CD4-positive, alpha-beta T cell treated with Interleukin-10 for 1 hour (primary cell): ENCODE measurements around the gene MYO1E.
"Not testable (repeated sequence)": the region's sequence is repeated elsewhere in the genome, so short reads cannot be mapped to it uniquely, and the experiment has no call there.

Experiments
- DNase-seq: peaks from one replicate; pipeline ENCODE4 v3.0.0-alpha.2; 2020

Gene MYO1E

DNA sequence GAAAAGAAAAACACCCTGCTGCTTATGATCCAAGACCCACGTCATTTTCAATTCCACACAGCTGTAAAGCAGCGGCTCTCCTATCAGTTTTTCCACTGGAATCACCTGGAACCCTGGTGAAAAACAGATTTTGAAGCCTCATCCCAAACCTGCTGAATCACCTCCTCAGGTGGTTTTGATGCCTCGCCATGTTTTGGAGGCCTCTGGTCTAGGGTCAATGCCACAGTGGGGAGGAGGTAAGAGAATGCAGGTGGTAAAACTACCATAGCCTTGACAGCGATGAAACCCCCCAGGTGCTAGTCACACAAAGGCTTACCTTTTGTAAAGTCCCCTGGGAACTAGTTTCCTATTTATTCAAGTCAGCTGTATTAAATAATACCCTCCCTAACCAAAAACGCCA is 24.8 kb downstream of the MYO1E start:
- no peak for DNase-seq

DNA sequence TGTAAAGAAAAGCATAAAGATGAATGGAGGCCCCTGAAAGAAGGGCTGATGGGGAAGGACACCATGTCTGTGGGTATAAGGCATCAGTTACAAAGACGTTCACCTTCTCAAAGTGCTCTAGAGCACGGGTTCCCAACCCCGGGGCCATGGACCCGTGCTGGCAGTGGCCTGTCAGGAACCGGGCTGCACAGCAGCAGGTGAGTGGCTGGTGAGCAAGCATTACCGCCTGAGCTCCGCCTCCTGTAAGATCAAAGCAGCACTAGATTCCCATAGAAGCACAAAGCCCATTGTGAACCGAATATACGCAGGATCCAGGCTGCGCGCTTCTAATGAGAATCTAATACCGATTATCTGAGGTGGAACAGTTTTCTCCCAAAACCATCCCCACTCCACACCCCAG is 25.7 kb downstream of the MYO1E start:
- no peak for DNase-seq

DNA sequence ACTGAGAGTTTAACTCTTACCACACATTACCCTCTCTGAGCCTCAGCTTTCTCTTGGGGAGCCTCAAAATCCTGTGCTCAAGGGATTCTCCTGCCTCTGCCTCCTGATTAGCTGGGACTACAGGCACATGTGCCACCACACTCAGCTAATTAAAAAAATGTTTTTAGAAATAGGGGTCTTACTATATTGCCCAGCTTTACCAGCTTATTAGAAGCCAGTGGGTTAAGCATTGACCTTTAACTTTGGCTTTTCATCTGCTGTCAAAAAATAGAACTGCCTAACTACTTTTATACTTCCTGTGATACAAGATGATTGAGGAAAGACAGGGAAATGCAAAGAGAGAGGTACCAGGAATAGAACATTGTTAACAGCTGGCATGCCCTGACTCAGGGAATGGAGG is 27.3 kb downstream of the MYO1E start:
- no peak for DNase-seq

DNA sequence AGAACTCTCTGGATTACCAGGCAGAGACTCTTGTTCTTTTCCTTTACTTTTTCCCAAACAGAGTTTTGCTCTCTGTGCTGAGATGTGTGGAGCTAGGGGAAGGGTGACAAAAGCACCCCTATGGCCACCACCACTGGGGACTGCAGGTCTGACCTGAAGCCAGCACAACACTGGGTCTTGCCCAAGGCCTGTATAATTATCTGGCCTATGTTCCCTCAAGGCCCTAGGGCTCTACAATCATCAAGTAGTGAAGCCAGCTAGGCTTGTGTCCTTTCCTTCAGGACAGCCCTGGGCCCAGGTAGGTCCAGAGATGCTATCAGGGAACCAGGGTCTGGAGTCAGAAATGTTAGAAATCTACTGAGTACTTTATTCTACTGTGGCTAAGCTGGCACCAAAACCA is 28.4 kb downstream of the MYO1E start:
- DNase-seq: no peak

DNA sequence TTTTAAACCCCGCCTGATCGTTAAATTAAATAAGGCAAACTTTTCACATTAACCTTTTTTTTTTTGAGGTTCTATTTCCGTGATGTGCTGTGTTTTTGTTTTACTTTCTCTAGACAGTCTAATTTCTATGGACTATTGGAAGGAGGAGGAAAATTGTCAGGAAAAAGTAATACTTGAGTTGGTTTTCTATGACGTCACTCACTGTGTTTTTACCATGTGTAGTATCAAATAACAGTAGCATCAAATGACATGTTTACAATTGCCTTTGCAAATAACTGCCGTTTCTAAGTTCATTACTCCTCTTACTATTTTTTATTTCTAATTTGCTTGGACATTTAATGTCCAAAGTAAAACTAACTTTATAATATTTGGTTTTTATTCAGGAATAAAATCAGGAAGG is 32.3 kb downstream of the MYO1E start:
- no peak for DNase-seq

DNA sequence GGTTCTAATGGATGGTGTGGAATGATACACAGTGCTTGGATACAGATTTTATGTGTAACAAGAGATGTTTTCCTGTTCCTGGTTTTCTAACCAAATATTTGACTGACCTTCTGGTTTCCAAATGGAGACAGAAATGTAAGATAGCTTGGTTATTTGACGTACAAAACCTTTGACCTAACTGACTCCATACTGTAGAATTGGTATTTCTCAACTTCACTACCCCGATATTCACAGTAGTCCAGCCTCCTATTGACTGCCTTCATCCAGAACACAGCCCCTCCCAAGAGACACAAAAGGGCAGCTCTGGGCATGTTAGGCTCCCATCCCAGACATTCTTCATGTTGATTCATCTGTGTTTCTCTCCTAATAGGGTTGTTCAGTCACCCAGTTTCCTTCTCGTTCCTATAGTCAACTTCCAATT is 33.4 kb downstream of the MYO1E start:
- no peak for DNase-seq

DNA sequence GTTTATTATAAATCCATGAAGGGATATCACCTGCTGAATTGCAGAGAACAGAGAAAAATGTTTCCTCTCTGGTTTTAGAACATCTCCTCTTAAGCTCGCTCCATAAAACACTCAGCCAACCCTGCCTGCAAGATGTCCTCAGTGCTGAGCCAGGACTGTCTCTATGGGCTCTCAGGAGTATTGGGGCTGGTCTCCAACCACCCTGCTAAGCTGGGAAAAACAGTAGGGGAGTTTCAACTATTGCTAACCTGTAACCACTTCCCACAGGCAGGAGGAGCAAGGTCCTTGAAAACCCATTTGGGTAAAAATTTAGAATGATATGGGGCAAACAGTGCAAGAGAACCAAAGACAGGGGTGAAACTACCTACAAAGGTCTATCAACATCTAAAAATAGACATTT is 34.3 kb downstream of the MYO1E start:
- DNase-seq: no peak

DNA sequence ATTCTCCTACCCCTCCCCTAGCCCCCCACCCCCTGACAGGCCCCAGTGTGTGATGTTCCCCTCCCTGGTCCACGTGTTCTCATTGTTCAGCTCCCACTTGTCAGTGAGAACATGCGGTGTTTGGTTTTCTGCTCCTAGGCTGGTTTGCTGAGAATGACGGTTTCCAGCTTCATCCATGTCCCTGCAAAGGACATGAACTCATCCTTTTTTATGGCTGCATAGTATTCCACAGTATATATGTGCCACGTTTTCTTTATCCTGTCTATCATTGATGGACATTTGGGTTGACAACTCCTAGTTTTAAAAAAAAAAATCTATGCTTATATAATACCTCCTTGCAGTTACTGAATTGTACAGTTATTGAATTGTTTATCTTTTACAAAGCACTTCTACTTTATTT is 35.9 kb downstream of the MYO1E start:
- not testable (repeated sequence) for DNase-seq

DNA sequence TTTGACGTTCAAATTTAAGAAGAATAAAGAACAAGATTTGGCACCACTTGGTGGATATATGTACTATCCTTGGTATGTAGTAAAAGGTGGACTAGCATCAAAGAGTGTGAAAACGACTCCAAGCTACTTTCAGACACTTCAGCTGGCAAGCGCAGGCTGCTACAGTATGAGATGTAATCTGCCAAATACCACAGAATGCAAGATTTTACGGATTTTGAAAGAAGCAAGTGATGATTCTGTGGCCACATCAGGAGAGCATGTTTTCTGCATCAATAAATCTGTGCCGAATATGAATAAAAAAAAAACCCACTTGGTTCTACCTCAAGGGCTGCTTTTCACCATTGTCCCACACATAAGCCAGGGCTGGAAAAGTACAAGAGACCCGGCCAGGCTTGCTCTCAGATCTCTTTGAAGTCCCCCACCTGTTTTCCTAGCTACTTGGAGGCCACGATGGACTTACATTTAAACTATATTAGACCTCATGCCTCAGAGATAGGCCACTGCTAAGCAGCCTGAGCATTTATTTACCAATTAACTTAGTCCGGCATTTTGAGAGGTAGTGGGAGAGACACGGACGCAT is 37.4 kb downstream of the MYO1E start:
- DNase-seq: no peak

DNA sequence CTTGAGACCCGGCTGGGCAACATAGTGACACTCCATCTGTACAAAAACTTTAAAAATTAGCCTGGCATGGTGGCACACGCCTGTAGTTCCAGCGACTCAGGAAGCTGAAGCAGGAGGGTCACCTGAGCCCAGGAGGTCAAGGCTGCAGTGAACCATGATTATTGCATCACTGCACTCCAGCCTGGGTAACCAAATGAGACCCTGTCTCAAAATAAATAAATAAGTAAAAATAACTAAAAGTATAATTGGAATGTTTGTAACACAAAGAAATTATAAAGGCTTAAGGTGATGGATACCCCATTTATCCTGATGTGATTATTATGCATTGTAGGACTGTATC is 38.6 kb downstream of the MYO1E start:
- DNase-seq: no peak

DNA sequence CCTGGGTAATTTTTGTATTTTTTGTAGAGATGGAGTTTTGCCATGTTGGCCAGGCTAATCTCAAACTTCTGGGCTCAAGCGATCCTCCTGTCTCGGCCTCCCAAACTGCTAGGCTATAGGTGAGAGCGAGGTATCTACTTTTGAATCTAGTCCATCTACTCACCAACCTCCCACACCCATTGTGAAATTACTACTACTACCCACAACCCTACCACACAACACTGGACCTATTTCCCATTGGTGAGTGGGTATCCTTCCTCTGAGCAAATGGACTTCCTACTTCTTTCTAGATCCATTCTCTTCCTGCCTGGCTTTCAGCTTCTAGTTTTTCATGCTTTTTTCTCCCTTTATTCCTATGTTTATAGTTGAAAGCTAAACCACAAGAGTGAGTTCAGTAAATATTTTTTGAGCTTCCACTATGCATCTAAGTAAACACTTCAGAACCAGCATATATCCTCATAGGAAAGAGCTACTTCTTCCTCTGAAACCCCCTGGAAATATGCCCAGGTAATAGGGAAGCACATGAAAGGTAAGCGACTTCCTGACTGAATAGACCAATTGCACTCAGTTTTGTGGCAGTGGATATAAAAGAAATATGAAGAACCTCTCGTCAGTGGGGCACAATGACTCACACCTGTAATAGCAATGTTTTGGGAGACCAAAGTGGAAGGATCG is 39.1 kb downstream of the MYO1E start:
- no peak for DNase-seq

DNA sequence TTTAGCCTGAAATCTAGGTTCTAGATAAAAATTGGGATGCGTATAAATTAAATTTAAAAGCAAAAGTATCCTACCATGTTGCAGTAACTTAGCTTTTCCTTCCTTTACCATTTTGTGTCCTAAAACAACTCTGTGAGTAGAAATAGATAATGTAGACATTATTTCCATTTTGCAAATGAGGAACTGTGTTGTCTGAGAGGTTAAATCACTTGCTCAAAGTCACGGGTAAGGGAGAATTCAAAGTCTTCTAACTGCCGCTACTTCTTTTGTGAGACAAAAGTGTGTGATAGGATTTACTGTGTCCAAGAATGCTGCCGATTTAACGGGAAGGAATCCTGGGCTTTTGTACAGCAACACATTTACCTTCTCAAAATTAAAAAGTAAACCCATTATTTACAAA is 40.7 kb downstream of the MYO1E start:
- no peak for DNase-seq

DNA sequence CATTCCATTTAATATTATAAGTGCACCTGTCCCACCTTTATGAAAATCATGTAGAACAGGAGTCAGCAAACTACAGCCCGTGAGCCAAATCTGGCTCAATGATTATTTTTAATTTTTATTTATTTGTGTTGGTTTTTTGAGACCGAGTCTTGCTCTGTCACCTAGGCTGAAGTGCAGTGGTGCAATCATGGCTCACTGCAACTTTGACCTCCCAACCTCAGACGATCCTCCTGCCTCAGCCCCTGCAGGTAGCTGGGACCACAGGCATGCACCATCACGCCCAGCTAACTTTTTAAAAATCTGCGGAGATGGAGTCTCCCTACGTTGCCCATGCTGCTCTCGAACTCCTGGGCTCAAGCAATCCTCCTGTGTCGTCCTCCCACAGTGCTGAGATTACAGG is 42.0 kb downstream of the MYO1E start:
- no peak for DNase-seq

DNA sequence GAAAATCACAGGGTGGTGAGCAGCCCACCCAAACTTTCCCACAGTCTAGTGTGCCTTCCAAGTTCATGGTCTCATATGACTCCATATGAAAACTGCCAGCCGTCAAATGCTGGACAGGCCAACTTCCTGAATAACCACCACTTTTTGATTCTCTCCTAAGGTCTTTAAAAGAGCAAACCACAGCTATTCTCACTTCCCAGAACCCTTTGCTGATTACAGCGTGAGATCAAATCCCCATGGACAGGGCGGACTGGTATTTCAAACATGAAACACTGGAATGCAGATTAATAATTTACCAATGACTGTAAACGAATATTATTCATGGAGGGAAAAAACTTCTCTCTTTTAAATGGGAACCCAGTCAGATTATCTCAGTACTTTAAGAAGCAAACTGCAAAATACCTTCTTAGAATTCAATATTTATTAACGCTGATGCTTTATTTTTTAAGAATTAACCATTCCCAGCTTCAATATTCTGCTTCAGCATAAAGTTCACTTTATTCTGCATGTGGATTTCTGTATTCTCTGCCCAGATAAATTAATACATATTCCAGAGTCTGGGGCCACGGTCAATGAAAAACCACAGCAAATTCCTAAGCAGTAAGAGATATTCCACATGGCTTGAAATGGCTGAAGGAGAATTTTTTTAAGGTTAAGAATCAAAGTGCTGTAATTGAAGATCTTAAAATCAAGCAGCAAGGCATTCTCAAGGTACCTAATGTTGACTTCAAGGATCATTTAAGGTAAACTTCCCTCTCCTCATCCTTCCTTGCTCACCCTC is 42.9 kb downstream of the MYO1E start:
- no peak for DNase-seq

DNA sequence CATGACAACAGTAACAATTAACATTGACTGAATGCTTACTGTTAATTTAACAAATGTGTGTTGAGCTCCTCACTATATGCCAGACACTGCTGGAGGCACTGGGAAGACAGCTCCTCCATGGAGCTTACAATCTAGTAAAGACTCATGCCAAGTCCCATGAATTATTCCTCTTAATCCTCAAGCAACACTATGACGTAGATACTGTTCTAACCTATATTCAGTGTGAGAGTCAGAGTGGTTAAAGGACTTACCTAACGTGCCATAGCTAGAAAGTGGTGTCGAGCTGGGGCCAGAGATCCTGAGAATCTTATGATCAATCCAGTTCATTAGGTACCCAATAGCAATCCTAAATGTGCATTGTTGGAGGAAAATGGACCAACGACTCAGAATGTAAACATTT is 43.6 kb downstream of the MYO1E start:
- no peak for DNase-seq

DNA sequence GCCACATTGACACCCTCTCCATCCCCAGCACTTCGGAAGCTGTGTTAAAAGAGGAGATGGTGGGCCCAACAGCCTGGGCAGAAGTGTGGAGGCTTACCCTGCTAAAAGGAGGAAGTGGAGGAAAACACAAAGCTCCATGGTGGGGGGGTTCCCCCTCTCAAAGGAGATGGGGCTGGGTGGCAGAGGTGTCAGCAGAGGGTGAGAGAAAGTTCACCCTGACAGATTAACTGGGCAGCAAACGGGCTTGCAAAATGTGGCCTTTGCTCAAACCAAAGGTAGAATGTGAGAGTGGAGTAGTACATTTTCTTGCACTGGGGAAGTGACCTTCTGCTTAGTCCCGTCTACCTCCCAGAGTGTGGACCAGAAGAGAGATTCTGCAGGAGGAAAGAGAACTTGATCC is 44.7 kb downstream of the MYO1E start:
- DNase-seq: no peak

DNA sequence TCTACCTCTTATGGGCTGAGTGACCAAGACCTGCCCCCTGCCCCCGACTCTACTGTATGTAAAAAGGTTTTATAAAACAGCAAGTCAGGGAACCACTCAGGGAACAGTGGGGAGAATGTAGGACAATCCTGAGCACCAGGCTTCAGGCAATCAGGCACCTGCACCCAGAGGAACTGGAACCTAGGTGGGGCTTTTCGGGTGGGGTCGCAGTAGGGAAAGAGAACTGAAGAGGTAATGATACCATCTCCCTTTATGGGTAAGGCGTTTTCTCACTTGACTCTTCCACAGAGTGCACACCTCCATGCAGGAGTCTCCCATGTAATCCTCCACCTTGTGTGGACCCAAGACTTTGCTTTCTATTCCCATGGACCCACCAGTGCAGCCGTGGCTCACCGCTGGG is 45.8 kb downstream of the MYO1E start:
- DNase-seq: no peak

DNA sequence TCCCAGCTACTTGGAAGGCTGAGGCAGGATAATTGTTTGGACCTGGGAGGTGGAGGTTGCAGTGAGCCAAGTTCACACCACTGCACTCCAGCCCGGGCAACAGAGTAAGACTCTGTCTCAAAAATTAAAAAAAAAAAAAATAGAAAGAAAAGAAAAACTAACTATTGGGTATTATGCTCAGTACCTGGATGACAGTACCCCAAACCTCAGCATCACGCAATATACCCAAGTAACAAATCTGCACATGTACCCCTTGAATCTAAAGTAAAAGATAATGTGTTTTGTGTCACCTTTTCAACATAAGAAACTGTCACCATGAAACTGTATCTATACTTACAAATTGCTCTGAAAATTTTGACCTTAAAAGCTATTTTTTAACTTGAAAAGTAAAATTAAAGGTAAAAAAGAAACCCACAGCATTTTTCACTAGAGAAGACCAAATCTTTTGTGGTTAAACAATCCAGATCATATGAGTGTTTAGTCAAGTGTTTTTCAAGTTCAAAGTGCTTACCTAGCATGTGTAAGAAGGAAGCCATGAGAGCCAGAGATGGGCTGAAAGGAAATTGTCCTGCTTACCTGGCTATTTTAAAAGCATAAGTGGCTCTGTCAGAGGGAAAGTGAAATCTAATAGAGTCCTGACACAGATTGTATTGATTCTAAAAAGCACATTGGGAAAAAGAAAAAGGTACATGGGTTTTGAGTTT is 50.5 kb downstream of the MYO1E start:
- DNase-seq: no peak

DNA sequence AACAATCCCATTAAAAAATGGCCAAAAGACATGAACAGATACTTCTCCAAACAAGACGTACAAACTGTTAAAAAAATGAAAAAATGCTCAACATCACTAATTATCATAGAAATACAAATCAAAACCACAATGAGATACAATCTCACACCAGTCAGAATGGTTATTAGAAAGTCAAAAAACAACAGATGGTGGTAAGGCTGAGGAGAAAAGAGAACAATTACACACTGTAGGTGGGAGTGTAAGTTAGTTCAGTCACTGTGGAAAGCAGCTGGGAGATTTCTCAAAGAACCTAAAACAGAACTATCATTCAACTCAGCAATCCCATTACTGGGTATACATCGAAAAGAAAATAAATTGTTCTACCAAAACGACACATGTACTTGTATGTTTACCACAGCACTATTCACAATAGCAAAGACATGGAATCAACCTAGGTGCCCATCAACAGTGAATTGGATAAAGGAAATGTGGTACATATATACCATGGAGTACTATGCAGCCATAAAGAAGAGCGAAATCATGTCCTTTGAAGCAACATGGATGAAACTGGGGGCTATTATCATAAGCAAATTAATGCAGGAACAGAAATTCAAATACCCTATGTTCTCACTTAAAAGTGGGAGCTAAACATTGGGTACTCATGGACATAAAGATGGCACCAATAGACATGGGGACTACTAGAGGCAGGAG is 51.5 kb downstream of the MYO1E start:
- no peak for DNase-seq

DNA sequence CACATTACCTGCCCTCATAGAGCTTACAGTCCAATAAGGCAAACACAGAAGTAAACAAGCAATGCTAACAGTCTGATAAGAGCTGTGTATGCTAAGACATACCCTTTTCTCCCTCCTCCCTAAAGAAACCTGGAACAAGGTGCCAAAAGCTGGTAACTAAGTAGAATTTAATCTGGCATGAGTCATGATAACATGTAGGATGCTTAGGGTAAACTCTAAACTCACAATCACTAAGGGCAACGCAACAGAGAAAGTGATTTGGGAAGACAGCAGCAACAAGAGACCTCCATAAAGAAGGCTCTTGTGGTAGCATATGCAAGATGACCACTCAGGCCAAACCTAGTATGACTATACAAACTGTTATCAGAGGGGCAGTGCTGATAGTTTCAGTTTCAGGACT is 55.5 kb downstream of the MYO1E start:
- no peak for DNase-seq

DNA sequence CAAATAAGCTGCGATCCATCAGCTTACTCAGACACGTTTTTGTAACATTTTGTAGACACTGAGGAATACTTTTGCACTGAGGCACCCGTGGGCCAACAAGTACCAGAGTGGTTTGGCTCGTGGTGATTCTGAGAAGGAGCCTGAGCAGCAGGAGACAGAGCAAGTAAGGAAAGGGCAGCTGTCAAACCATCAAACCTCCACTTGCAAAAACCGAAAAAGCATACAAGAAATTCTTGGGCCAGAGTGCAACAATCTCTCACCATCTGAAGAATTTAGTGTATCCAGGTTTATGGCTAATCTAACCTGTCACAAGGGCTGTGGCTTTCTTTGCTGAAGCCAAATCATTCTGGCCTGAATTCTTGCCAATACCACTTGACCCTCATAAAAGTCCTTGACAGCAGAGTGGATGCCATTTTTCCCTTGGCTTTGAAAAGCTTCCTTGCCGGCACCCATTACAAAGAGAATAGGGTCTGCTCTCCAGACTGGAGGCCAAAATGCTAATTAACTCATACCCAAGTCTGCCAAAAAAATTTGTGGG is 56.7 kb downstream of the MYO1E start:
- DNase-seq: no peak

DNA sequence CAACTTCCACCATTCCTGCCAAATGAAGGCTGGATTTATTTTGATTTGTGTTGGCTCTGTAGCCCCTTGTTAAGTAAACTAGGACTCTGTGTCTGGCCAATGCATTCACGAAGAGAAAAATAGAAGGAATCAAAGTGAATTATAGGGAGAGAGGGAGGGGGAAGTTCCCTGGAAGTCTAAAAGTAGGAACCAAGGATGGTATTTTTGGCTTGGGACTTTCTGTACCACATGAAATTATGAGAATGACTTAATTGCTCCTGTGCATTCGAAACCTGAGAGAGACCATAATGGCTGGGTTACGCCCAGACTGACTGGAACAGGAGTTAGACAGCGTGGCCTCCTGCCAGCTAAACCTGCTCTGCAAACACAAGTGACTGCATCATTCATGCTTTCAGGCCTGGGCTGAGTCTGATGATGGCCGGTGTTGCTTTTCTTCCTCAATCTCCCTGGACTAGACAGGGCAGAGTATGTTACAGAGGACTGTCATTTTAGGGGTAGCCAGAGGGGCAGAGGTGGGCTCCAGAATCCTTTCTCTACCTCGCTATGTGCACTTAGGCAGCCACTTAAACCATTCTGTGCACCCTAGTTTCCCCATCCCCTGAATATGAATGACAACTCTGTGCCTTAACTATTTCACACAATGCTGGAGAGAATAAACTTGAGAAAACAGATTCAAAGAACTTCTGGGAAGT is 58.9 kb downstream of the MYO1E start:
- DNase-seq: no peak
